HEK293T (cell line): Measurements from ENCODE around the gene GSAP.

Experiments used
- ARNT ChIP-seq: fragments of 450-650 bp; IDR thresholded peaks from 2 replicates; pipeline ENCODE4 v1.6.1; 2017; ENCODE audit warnings: mild to moderate bottlenecking
- BHLHE40 ChIP-seq: fragments of 450-650 bp; IDR thresholded peaks from 2 replicates; pipeline ENCODE4 v1.6.1; 2016; ENCODE audit warnings: mild to moderate bottlenecking, moderate library complexity, borderline replicate concordance
- CTBP1 ChIP-seq: fragments of 450-650 bp; IDR thresholded peaks from 2 replicates; pipeline ENCODE4 v1.6.1; 2016; ENCODE audit warnings: borderline replicate concordance
- FOXA1 ChIP-seq: fragments of 450-650 bp; IDR thresholded peaks from 2 replicates; pipeline ENCODE4 v1.6.1; 2016; ENCODE audit warnings: mild to moderate bottlenecking
- FOXK2 ChIP-seq: fragments of 450-650 bp; IDR thresholded peaks from 2 replicates; pipeline ENCODE4 v1.6.1; 2016; ENCODE audit warnings: mild to moderate bottlenecking
- FOXM1 ChIP-seq: fragments of 450-650 bp; IDR thresholded peaks from 2 replicates; pipeline ENCODE4 v1.6.1; 2017; ENCODE audit warnings: mild to moderate bottlenecking, borderline replicate concordance
- HDGF ChIP-seq: fragments of 450-650 bp; IDR thresholded peaks from 2 replicates; pipeline ENCODE4 v1.6.1; 2017; ENCODE audit warnings: antibody characterized with exemption, borderline replicate concordance
- LEF1 ChIP-seq: fragments of 450-650 bp; IDR thresholded peaks from 2 replicates; pipeline ENCODE4 v1.6.1; 2017; ENCODE audit warnings: mild to moderate bottlenecking, borderline replicate concordance
- NFRKB ChIP-seq: fragments of 450-650 bp; IDR thresholded peaks from 2 replicates; pipeline ENCODE4 v1.6.1; 2016; ENCODE audit warnings: mild to moderate bottlenecking, moderate library complexity
- SP1 ChIP-seq: fragments of 450-650 bp; IDR thresholded peaks from 2 replicates; pipeline ENCODE4 v1.6.1; 2017
- SUZ12 ChIP-seq: fragments of 450-650 bp; IDR thresholded peaks from 2 replicates; pipeline ENCODE4 v1.6.1; 2016; ENCODE audit warnings: mild to moderate bottlenecking
- TARDBP ChIP-seq: fragments of 450-650 bp; IDR thresholded peaks from 2 replicates; pipeline ENCODE4 v1.6.1; 2016
- ZNF384 ChIP-seq: fragments of 450-650 bp; IDR thresholded peaks from 2 replicates; pipeline ENCODE4 v1.6.1; 2016
- TF ChIP-seq, protein P1 (sequence below): fragments of 450-650 bp; IDR thresholded peaks from 2 replicates; pipeline ENCODE4 v1.6.1; 2016

DNA sequence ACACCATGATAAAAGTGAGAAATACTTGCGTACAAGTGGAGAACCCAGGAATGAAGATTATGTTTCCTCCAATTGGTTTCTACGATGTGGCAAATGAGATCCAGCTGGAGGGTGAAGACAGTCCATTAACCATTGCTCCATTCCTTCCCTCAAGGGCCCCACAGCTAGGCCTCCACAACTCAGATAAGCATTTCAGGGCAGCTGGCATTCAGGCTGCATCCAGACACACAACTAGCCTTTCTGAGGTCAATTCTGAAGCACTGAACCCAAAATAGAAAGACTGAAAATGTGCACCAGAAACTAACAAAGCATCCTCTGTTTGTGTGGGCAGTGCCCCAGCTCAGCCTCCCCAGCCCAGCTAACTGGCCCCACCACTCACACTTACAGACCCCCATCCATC is 94.8 kb downstream of the GSAP start:
- TF ChIP-seq FOXA1 (no peak), ZNF384 (no peak), TARDBP (no peak), HDGF (no peak), SUZ12 (no peak), BHLHE40 (no peak), NFRKB (no peak), FOXK2 (no peak), SP1 (no peak), FOXM1 (no peak), LEF1 (no peak), ARNT (no peak), CTBP1 (no peak)
- TF ChIP-seq, protein P1, sequence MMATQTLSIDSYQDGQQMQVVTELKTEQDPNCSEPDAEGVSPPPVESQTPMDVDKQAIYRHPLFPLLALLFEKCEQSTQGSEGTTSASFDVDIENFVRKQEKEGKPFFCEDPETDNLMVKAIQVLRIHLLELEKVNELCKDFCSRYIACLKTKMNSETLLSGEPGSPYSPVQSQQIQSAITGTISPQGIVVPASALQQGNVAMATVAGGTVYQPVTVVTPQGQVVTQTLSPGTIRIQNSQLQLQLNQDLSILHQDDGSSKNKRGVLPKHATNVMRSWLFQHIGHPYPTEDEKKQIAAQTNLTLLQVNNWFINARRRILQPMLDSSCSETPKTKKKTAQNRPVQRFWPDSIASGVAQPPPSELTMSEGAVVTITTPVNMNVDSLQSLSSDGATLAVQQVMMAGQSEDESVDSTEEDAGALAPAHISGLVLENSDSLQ, result no peak
